Hematopoietic multipotent progenitor cell treated with erythropoietin and hydrocortisone succinate and interleukin-3 and kit ligand, for 15 days (in vitro differentiated cells): ENCODE measurements around the gene ZPLD1.

ENCODE experiments used
- DNase-seq: peaks from one replicate; pipeline ENCODE4 v3.0.0-alpha.2; 2015; ENCODE audit warnings: low spot score

Gene ZPLD1

GRCh38 chr3:102434715-102435114, at the start of gene ZPLD1:
ZPLD1 (plus strand) TSS chr3:102435015; CDS start chr3:102438488, 3,473 bp downstream.
- DNase-seq, result no peak

GRCh38 chr3:102390171-102390864, 44.5 kb upstream of the ZPLD1 start:
- DNase-seq, result no peak

- DNase-seq, result no peak
These were observed 43.9 kb upstream of the ZPLD1 start for GRCh38 chr3:102390916-102391315.

GRCh38 chr3:102391491-102391890, 43.3 kb upstream of the ZPLD1 start:
- DNase-seq, result no peak

GRCh38 chr3:102394517-102394916, 40.3 kb upstream of the ZPLD1 start:
- DNase-seq, result no peak

- no peak for DNase-seq
These were observed 36.6 kb upstream of the ZPLD1 start for GRCh38 chr3:102398176-102398575.

- DNase-seq, result no peak
These were observed 36.1 kb upstream of the ZPLD1 start for GRCh38 chr3:102398666-102399065.

GRCh38 chr3:102400142-102400541, 34.7 kb upstream of the ZPLD1 start:
- no peak for DNase-seq

GRCh38 chr3:102400766-102401165, 34.0 kb upstream of the ZPLD1 start:
- no peak for DNase-seq

GRCh38 chr3:102410616-102411015, 24.2 kb upstream of the ZPLD1 start:
- no peak for DNase-seq

GRCh38 chr3:102415553-102415952, 19.3 kb upstream of the ZPLD1 start:
- no peak for DNase-seq

GRCh38 chr3:102419786-102420185, 15.0 kb upstream of the ZPLD1 start:
- DNase-seq, result no peak

- no peak for DNase-seq
These were observed 7.0 kb downstream of the ZPLD1 start for GRCh38 chr3:102441832-102442231.

- no peak for DNase-seq
These were observed 8.2 kb downstream of the ZPLD1 start for GRCh38 chr3:102443021-102443420.

- no peak for DNase-seq
These were observed 9.3 kb downstream of the ZPLD1 start for GRCh38 chr3:102444101-102444500.

GRCh38 chr3:102447272-102447671, 12.5 kb downstream of the ZPLD1 start:
- DNase-seq, result no peak

GRCh38 chr3:102449341-102449740, 14.5 kb downstream of the ZPLD1 start:
- no peak for DNase-seq

- DNase-seq, result no peak
These were observed 15.1 kb downstream of the ZPLD1 start for GRCh38 chr3:102449930-102450329.

GRCh38 chr3:102450976-102451375, 16.2 kb downstream of the ZPLD1 start:
- DNase-seq, result no peak

- no peak for DNase-seq
These were observed 16.7 kb downstream of the ZPLD1 start for GRCh38 chr3:102451543-102451942.

- no peak for DNase-seq
These were observed 19.4 kb downstream of the ZPLD1 start for GRCh38 chr3:102454181-102454580.

GRCh38 chr3:102457644-102458043, 22.8 kb downstream of the ZPLD1 start:
- no peak for DNase-seq

GRCh38 chr3:102460579-102460978, 25.8 kb downstream of the ZPLD1 start:
- DNase-seq, result no peak

GRCh38 chr3:102464261-102464660, 29.4 kb downstream of the ZPLD1 start:
- no peak for DNase-seq
